ENCODE results near the gene VAPB. TPM values are rescaled to one million over a fixed set of nuclear protein-coding genes. Genes with fewer than 3 reads are reported as not detected.
A peak's percentile ranks its signal among the peaks of the same experiment; 100 is the strongest.
"Not testable (repeated sequence)": the region's sequence is repeated elsewhere in the genome, so short reads cannot be mapped to it uniquely, and the experiment has no call there.

VAPB gene
- 74.5 TPM for total RNA-seq
- long read RNA-seq, full-length matches to known transcripts = 134 of 165 reads
- long read RNA-seq, partial matches to known transcripts = 11 of 165 reads
- long read RNA-seq, other reads (novel, unspliced or antisense) = 20 of 165 reads

GRCh38 chr20:58388882-58389323, at the start of gene VAPB:
Gene VAPB, plus strand, starts transcription at chr20:58389229. Its CDS starts 231 bp downstream, at chr20:58389460.
- ATAC-seq = peak; percentile 100
- DNase-seq = peak; percentile 98
- intact Hi-C loops (cut with micrococcal nuclease) = no loop called here

- DNase-seq (no peak), ATAC-seq (no peak)
- intact Hi-C loops (cut with micrococcal nuclease) = no loop called here
Observed at GRCh38 chr20:58339741-58340140, 49.3 kb upstream of the VAPB start.

DNA sequence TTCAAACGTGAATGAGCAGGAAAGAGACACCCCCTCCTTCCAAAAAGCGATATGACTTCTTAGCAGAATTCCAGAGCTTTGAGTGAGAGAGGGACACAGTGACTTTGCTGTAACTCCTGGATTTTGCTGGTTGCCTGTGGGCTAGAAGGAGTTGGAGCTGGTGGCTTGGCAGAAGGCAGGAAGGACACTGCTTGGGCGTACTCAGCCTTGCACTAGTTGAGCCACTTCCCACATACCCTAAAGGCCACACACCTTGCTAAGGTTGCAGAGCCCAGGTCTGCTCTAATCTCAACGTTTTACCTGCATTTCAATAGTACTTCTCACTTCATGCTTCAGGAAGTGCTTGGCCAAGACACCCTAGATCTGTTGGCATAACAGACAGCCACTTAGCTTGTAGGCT, 48.9 kb upstream of the VAPB start:
- DNase-seq = no peak

DNA sequence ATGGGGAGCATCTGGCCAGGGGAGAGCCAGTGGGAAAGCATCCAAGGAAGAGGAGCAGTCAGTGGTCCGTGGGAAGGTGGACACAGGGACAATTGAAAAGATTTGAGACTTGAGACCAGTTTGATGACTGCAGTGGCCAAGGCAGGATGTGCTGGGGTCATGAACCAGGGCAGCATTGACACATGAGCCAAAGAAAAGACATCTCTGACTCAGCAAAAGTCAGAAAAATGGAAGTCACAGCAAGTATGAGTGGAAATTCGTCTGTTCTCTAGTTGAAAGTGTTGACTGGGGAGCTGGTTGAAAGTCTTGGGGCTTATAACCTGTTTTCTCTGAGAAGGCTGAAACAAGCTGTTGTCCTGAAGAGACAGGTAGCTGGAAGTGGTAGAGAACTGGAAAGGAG, 48.2 kb upstream of the VAPB start:
- ATAC-seq (no peak), DNase-seq (no peak)
- intact Hi-C loops (cut with micrococcal nuclease) = no loop called here

More for the DNA sequence above, 48.9 kb upstream of the VAPB start:
- ATAC-seq = no peak
- intact Hi-C loops (cut with micrococcal nuclease) = no loop called here

GRCh38 chr20:58342104-58342945, 46.7 kb upstream of the VAPB start:
- intact Hi-C loops (cut with micrococcal nuclease) = no loop called here
- DNase-seq (no peak), ATAC-seq (no peak)

DNA sequence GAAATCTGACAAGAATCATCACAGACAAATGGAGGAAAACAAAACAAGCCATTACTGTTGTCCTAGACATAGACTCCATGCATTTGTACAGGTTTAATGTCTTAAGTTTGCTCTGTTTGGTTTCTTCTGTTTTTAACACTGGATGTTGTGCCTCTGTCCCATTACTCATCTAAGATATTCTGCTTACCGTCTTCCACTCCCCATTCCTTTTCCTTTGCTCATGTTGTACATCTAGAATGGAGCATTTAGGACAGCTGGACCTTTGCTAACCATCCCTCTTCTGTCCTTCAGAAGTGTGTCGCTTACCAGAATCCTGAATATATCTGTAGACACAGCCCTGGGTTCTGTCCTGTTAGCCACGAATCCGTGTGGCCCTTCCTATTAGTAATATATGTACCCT, 44.3 kb upstream of the VAPB start:
- ATAC-seq (no peak), DNase-seq (no peak)
- intact Hi-C loops (cut with micrococcal nuclease) = no loop called here

DNA sequence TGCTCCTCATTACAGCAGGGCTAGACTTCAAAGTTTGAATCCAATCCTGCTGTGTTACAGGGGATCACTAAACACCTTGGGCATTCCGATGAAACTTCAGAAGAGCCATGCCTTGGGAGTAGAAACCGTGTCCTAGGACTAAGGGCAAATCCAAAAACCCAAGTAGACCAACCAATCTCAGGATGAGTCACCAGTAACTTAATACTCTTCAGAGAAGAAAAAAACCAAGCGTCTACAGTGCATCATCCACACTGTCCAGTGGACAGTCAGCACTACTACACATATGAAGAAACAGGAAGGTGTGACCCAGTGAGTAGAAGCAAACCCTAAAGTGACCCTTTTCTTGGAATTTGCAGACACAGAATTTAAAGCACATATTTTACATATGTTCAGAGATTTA, 39.5 kb upstream of the VAPB start:
- ATAC-seq = no peak
- DNase-seq = no peak
- intact Hi-C loops (cut with micrococcal nuclease) = no loop called here

DNA sequence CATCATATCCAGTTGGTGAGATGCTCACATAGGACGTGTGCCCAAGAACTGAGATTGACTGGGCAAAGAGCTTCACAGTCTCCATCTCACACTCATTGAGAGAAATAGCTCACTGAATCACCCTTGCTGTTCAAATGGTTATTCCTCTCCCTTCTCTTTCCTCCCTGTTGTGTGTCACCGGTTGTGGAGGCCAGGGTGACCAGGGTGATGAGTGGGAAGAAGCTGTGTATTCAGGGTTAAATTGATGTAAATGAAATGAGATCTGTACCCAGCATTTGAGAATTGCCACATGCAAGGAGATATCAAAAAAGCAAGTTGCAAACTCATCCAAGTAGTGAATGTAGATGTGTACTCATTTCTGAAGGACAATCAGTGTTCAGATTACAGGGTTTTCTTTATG, 36.6 kb upstream of the VAPB start:
- intact Hi-C loops (cut with micrococcal nuclease) = no loop called here
- ATAC-seq (no peak), DNase-seq (no peak)

- intact Hi-C loops (cut with micrococcal nuclease) = no loop called here
- no peak for DNase-seq
Observed at GRCh38 chr20:58359441-58359840, 29.6 kb upstream of the VAPB start.

GRCh38 chr20:58360936-58361335, 28.1 kb upstream of the VAPB start:
- intact Hi-C loops (cut with micrococcal nuclease) = no loop called here
- DNase-seq (no peak), ATAC-seq (no peak)

More at GRCh38 chr20:58359441-58359840, 29.6 kb upstream of the VAPB start:
- ATAC-seq = no peak

GRCh38 chr20:58361481-58362205, 27.4 kb upstream of the VAPB start:
- DNase-seq (no peak), ATAC-seq (peak; percentile 64)
- intact Hi-C loops (cut with micrococcal nuclease) = no loop called here

DNA sequence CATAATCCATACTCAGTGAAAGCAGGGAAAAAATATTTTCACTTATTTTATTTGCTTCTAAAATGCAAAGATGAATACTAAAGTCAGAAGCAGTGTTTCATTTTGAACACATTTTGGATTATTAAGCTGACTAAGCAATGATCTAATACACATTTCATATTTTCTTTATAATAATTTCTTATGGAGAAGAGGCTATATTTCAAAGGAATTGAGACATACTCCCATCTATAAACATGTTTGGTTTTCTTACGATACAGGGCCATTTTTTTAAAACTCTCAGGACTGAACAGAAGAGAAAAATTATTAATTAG, 26.9 kb upstream of the VAPB start:
- no peak for ATAC-seq
- intact Hi-C loops (cut with micrococcal nuclease) = no loop called here

DNA sequence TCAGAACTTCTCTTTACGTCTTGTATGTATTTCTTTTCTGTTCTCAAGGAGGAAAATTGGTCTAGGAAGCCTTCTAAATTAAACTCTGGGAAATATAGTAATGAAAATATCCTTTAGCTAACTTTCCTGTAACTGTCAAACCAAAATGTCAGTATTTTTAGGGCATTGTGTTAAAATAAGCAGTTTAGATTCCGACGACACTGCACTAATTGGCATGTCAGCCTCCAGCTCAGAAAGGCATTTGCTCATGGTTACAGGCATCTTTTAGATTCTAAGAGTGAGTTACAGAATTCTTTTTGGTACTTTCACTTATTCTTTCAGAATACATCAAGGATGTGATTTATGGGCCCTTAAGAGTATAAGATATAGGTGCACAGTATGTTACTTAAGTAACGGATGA, 26.1 kb upstream of the VAPB start:
- intact Hi-C loops (cut with micrococcal nuclease) = no loop called here
- no peak for ATAC-seq
- DNase-seq = no peak

More for the DNA sequence above, 26.9 kb upstream of the VAPB start:
- no peak for DNase-seq

- intact Hi-C loops (cut with micrococcal nuclease) = no loop called here
- no peak for DNase-seq
- no peak for ATAC-seq
Observed at GRCh38 chr20:58366866-58367265, 22.2 kb upstream of the VAPB start.

DNA sequence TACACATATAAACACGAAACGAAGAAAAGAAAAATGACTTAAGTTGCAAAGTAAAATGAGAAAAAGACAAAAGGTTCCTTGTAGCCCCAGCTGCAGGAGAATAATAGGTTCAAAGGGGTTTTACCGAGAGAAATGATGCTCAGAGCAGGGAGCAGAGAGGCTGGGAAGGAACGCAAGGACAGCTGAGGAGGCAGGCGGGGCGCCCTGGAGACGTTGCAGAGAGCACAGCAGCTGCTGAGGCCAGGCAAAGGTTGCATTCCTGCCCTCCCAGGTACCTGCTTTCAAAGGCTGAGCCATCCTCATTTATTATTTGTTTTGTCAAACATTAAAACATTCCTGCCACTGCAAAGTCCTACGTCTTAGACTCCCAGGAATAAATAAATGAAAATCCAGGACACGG, 16.2 kb upstream of the VAPB start:
- ATAC-seq = no peak
- intact Hi-C loops (cut with micrococcal nuclease) = no loop called here
- no peak for DNase-seq

- intact Hi-C loops (cut with micrococcal nuclease); ATAC-seq; DNase-seq: not testable (repeated sequence)
Observed at GRCh38 chr20:58373296-58373695, 15.7 kb upstream of the VAPB start.

DNA sequence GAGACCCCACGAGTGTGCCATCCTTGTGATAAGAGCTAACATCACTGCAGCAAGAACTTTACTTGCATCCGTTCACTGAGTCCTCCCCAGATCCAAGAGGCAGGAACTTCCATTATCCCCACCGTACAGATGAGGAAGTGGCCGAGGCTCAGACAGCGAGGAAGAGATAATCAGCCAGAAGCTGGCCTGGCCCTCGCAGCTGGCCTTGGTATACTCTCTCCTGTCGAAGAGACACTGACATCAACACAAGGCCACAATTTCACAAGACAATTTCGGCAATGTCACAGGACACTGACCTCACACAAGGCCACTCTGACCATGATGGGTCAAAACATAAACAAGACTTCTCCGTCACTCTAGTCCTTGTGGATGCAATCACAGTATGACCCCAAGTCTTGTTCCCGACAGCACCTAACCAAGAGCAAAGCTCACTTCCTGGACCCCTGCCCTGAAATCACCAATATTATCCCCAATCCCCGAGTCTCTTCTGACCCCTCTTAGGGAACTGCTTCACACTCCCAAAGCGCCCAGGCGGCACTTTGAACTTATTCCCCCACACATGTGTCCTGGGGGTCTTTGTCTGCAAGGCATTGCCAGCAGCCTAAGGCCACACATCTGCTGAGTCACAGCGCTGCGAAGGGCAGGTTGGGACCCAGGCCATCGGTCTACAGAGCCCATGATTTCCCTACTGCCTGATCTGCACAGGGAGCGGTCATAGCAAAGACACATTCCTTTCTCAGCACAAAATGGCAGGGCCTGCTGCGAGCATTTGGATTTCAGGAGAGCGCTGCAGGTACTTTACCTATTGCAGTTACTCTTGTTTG, 14.8 kb upstream of the VAPB start:
- DNase-seq (no peak), ATAC-seq (no peak)
- intact Hi-C loops (cut with micrococcal nuclease) = no loop called here

DNA sequence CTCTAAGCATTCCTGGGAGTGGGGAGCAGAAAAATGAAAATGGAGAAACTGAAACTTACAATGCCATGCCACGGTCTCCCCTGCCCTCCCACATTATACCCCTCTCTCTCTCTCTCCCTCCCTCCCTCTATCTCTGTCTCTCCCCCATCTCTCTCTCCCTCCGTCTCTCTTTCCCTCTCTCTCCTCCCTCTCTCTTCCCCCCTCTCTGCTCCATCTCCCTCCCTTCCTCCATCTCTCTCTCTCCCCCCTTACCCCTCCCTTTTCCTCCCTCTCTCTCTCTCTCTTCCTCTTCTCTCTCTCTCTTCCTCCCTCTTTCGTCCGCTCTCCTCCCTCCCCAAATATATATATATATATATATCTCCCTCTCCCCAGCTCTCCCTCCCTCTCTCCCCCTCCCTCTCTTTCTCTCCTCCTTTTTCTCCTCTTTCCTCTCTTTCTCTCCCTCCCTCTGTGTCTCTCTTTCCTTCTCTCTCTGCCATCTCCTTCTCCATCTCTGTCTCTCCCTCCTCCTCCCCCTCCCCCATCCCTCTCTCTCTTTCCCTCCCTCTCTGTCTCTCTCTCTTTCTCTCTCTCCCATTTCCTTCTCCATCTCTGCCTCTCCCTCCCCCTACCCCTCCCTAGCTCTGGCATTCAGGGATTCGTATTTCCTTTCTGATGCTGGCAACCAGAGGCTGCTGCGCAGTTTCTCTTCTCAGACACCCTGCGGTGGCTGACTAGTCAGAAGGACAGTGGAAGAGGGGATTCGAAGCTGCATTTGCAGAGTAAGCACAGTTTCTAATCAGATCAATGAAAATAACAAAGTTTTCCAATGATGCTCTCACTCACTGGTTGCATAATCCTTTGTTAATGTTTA, 13.9 kb upstream of the VAPB start:
- intact Hi-C loops (cut with micrococcal nuclease) = no loop called here
- peak; percentile 54 for ATAC-seq
- no peak for DNase-seq

Data from left ventricle myocardium superior (tissue), 1 donor.